GM23338 (cell line): ENCODE measurements around the gene INSL3. TPM values are rescaled to one million over a fixed set of nuclear protein-coding genes. Genes with fewer than 3 reads are reported as not detected.

Experiments used
- ATAC-seq: fragments of 200-7000 bp; cut with Tn5 transposase; 3 replicates; pipeline ENCODE4 v1.9.1; 2020
- DNase-seq: peaks from one replicate; pipeline ENCODE4 v3.0.0-alpha.2; 2015; ENCODE audit warnings: low spot score
- H2AFZ ChIP-seq: fragments of 200-600 bp; sonication (generic); 2 replicates; pipeline ENCODE4 v1.8.0; 2016; ENCODE audit warnings: antibody characterized with exemption, mild to moderate bottlenecking, moderate library complexity
- H3F3A ChIP-seq: fragments of 200-600 bp; sonication (generic); replicated peaks from 2 replicates; pipeline ENCODE4 v1.8.0; 2017; ENCODE audit warnings: antibody characterized with exemption, mixed run types, low read depth
- H3K27ac ChIP-seq: fragments of 200-600 bp; sonication (generic); 2 replicates; pipeline ENCODE4 v1.6.1; 2016; ENCODE audit warnings: low read depth
- H3K27me3 ChIP-seq: fragments of 200-600 bp; sonication (generic); 2 replicates; pipeline ENCODE4 v1.8.0; 2016; ENCODE audit warnings: mild to moderate bottlenecking, mixed run types, moderate library complexity; ENCODE audit not compliant: insufficient read depth
- H3K36me3 ChIP-seq: fragments of 200-600 bp; sonication (generic); 2 replicates; pipeline ENCODE4 v1.8.0; 2016; ENCODE audit warnings: mild to moderate bottlenecking; ENCODE audit not compliant: insufficient read depth
- H3K4me1 ChIP-seq: fragments of 200-600 bp; sonication (generic); 2 replicates; pipeline ENCODE4 v1.8.0; 2016; ENCODE audit warnings: mild to moderate bottlenecking, moderate library complexity; ENCODE audit not compliant: insufficient read depth
- H3K4me2 ChIP-seq: fragments of 200-600 bp; sonication (generic); 2 replicates; pipeline ENCODE4 v1.7.1; 2017; ENCODE audit warnings: mixed run types
- H3K4me3 ChIP-seq: fragments of 200-600 bp; sonication (generic); 2 replicates; pipeline ENCODE4 v1.6.1; 2016; ENCODE audit warnings: mixed run types
- H3K79me2 ChIP-seq: fragments of 200-600 bp; sonication (generic); replicated peaks from 2 replicates; pipeline ENCODE4 v1.8.0; 2017; ENCODE audit warnings: mild to moderate bottlenecking; ENCODE audit not compliant: insufficient read depth
- H3K9me2 ChIP-seq: fragments of 200-600 bp; sonication (generic); 2 replicates; pipeline ENCODE4 v1.8.0; 2017; ENCODE audit not compliant: insufficient read depth
- H4K20me1 ChIP-seq: fragments of 200-600 bp; sonication (generic); replicated peaks from 2 replicates; pipeline ENCODE4 v1.8.0; 2017; ENCODE audit warnings: mild to moderate bottlenecking; ENCODE audit not compliant: insufficient read depth
- H3K27ac Mint-ChIP-seq: 2 replicates; pipeline ENCODE4 v1.8.0; 2020; ENCODE audit warnings: inconsistent platforms, mild to moderate bottlenecking, moderate library complexity, mixed read lengths
- H3K27me3 Mint-ChIP-seq: 3 replicates; pipeline ENCODE4 v1.8.0; 2022; ENCODE audit warnings: low read depth, mild to moderate bottlenecking, moderate library complexity, mixed read lengths, inconsistent platforms; ENCODE audit not compliant: insufficient read depth, poor library complexity
- H3K36me3 Mint-ChIP-seq: 3 replicates; pipeline ENCODE4 v1.8.0; 2021; ENCODE audit warnings: low read depth, mild to moderate bottlenecking, inconsistent platforms, moderate library complexity, mixed read lengths
- H3K4me1 Mint-ChIP-seq: 3 replicates; pipeline ENCODE4 v1.8.0; 2020; ENCODE audit warnings: mild to moderate bottlenecking, inconsistent platforms, mixed read lengths
- H3K4me3 Mint-ChIP-seq: 3 replicates; pipeline ENCODE4 v1.8.0; 2021; ENCODE audit warnings: moderate library complexity, mild to moderate bottlenecking, inconsistent platforms, mixed read lengths
- H3K9me3 Mint-ChIP-seq: 3 replicates; pipeline ENCODE4 v1.8.0; 2020; ENCODE audit warnings: moderate library complexity, mild to moderate bottlenecking, inconsistent platforms, mixed read lengths
- CREB1 ChIP-seq: fragments of 250-450 bp; sonication (Bioruptor Pico); IDR thresholded peaks from 2 replicates; pipeline ENCODE4 v1.5.0; 2020; ENCODE audit warnings: low read depth, mild to moderate bottlenecking, moderate library complexity
- CTCF ChIP-seq, 2 experiments: fragments of 200-600 bp in 1 of 2; sonication (generic) in 1 of 2; conservative IDR thresholded peaks; 2 replicates each; pipeline versions ENCODE4 v1.5.1 to v1.6.1; 2016 to 2017; ENCODE audit warnings: antibody characterized with exemption in 2 of 2, low read depth in 2 of 2, mild to moderate bottlenecking in 2 of 2, moderate library complexity in 1 of 2
- ETS1 ChIP-seq: IDR thresholded peaks from 2 replicates; pipeline ENCODE4 v1.6.1; 2016; ENCODE audit warnings: antibody characterized with exemption
- EZH2 ChIP-seq: fragments of 200-600 bp; sonication (generic); IDR thresholded peaks from one replicate; pipeline ENCODE4 v1.8.0; 2017; ENCODE audit warnings: antibody characterized with exemption, mild to moderate bottlenecking, low read depth; ENCODE audit not compliant: unreplicated experiment
- EZH2phosphoT487 ChIP-seq: fragments of 200-600 bp; sonication (generic); IDR thresholded peaks from one replicate; pipeline ENCODE4 v1.8.1; 2018; ENCODE audit warnings: antibody characterized with exemption; ENCODE audit not compliant: unreplicated experiment
- JUNB ChIP-seq: IDR thresholded peaks from one replicate; pipeline ENCODE4 v1.6.1; 2016; ENCODE audit warnings: antibody characterized with exemption; ENCODE audit not compliant: unreplicated experiment
- NANOG ChIP-seq: IDR thresholded peaks from 2 replicates; pipeline ENCODE4 v1.6.1; 2016; ENCODE audit warnings: antibody characterized with exemption, borderline replicate concordance
- STAT1 ChIP-seq: IDR thresholded peaks from one replicate; pipeline ENCODE4 v1.6.1; 2016; ENCODE audit warnings: antibody characterized with exemption; ENCODE audit not compliant: unreplicated experiment
- ZNF114 ChIP-seq: fragments of 250-450 bp; sonication (Bioruptor Pico); IDR thresholded peaks from 2 replicates; pipeline ENCODE4 v1.5.0; 2020; ENCODE audit warnings: mild to moderate bottlenecking, moderate library complexity
- ZNF331 ChIP-seq: fragments of 250-450 bp; sonication (Bioruptor Pico); IDR thresholded peaks from 2 replicates; pipeline ENCODE4 v1.5.0; 2020; ENCODE audit warnings: low read depth, mild to moderate bottlenecking, moderate library complexity
- polyA plus RNA-seq: library from polyadenylated mRNA; unstranded; fragments of >200 nt; fragmentation: Nextera tagmentation; extraction: Ambion mirVana; gene quantifications from 2 replicates; pipeline ENCODE4 v1.2.1, GENCODE V29; 2016
- total RNA-seq: library from RNA; depleted of rRNA; stranded (reverse); fragments of >200 nt; shearing (Covaris generic); gene quantifications from 2 replicates; pipeline ENCODE4 v1.2.3, GENCODE V29; 2014
- TF ChIP-seq, protein P1 (sequence below): IDR thresholded peaks from one replicate; pipeline ENCODE4 v1.6.1; 2018; ENCODE audit warnings: antibody characterized with exemption; ENCODE audit not compliant: unreplicated experiment

INSL3 gene
- total and polyA plus RNA-seq, 2 experiments from 2014 or later: 0.76 TPM; not detected in 1

DNA sequence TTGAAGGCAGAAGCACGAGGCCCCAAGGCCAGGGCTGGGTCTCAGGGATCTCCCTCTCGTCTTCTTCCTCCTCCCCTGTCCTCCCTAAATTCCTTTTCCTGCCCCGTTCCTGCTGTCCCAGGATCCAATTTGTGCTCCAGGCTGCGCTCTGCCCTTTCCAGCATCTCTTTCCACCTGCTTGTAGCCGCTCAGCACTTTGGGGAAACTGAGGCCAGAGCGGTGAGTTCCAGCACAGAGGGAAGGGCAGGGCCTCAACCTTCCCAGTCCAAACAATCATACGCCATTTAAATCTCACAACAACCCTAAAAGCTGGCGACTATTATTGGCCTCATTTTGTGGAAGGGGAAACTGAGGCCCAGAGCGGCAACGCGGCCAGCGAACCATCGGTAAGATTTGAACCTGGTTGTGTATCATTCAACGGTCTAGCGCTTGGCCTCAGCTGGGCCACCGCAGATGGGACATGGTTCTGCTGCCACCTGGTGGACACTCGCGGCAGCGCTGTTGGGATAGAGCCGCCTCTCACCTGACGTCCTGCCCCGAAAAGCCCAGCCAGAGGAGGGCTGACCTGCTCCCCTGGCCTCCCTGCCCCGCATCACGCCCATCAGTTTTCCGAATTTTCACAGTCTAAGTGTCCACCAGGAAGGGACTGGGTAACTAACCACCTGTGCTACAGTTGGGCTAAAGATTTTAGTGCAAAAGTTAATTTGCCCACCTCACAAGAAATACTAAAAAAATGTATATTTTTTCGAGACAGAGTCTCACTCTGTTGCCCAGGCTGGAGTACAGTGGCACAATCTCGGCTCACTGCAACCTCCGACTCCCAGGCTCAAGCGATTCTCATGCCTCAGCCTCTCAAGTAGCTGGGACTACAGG lies 34.2 kb upstream of the INSL3 start:
- TF ChIP-seq CREB1: 0 out of 2 replicates have a peak, but pooled peaks have one; percentile 19
- peak; percentile 88 to 99 for TF ChIP-seq CTCF (conservative IDR thresholded peaks at IDR 0.05; ENCODE audit: low read depth in 2 of 2)
- no peak for TF ChIP-seq EZH2
- Histone ChIP-seq H3F3A (peaks cover 8% of the 10 kb centered on the region), H3K4me2 (no peak overlapping the region), H3K9me2 (no peaks in the 10 kb centered on the region), H3K4me1 (no peaks in the 10 kb centered on the region), H3K4me3 (no peak overlapping the region), H3K27ac (no peak overlapping the region), H4K20me1 (peaks cover 4% of the 10 kb centered on the region), H3K36me3 (peaks cover 5% of the 10 kb centered on the region), H2AFZ (no peak overlapping the region), H3K79me2 (peaks cover 7% of the 10 kb centered on the region), H3K27me3 (no peaks in the 10 kb centered on the region)
- peak; percentile 89 for DNase-seq
- Mint-ChIP-seq H3K27ac (no peak overlapping the region), H3K27me3 (peaks cover 15% of the 10 kb centered on the region), H3K36me3 (peaks cover 10% of the 10 kb centered on the region), H3K4me1 (peaks cover 5% of the 10 kb centered on the region), H3K9me3 (peaks cover 11% of the 10 kb centered on the region; the same call in 2 of the 3 replicates), H3K4me3 (no peak overlapping the region)
- peak; percentile 55 for ATAC-seq

GRCh38 chr19:17854061-17854460 lies 32.7 kb upstream of the INSL3 start:
- Histone ChIP-seq H2AFZ (0 out of 2 replicates have a peak overlapping the region, but pooled peaks have one; percentile 18), H3K36me3 (no peaks in the 10 kb centered on the region), H3K4me3 (no peak overlapping the region), H3K79me2 (no peaks in the 10 kb centered on the region), H3K4me1 (no peaks in the 10 kb centered on the region; the same call in 1 of the 2 replicates), H4K20me1 (no peaks in the 10 kb centered on the region), H3K27ac (no peak overlapping the region), H3K4me2 (no peak overlapping the region), H3K27me3 (no peaks in the 10 kb centered on the region), H3K9me2 (no peaks in the 10 kb centered on the region), H3F3A (0 out of 2 replicates have a peak, but pooled peaks cover 2% of the 10 kb centered on the region)
- Mint-ChIP-seq H3K27ac (no peak overlapping the region), H3K4me3 (no peak overlapping the region), H3K36me3 (no peaks in the 10 kb centered on the region), H3K4me1 (peaks cover 2% of the 10 kb centered on the region), H3K27me3 (peaks cover 10% of the 10 kb centered on the region), H3K9me3 (no peaks in the 10 kb centered on the region)
- peak; percentile 8 for DNase-seq
- ATAC-seq: no peak
- TF ChIP-seq CTCF (conservative IDR thresholded peaks at IDR 0.05; ENCODE audit: low read depth in 2 of 2) (no peak), STAT1 (no peak), ETS1 (no peak), ZNF114 (CRISPR knock-in tag) (no peak), EZH2phosphoT487 (no peak), CREB1 (no peak), NANOG (no peak), JUNB (no peak), EZH2 (no peak), ZNF331 (CRISPR knock-in tag) (no peak)
- TF ChIP-seq, protein P1, sequence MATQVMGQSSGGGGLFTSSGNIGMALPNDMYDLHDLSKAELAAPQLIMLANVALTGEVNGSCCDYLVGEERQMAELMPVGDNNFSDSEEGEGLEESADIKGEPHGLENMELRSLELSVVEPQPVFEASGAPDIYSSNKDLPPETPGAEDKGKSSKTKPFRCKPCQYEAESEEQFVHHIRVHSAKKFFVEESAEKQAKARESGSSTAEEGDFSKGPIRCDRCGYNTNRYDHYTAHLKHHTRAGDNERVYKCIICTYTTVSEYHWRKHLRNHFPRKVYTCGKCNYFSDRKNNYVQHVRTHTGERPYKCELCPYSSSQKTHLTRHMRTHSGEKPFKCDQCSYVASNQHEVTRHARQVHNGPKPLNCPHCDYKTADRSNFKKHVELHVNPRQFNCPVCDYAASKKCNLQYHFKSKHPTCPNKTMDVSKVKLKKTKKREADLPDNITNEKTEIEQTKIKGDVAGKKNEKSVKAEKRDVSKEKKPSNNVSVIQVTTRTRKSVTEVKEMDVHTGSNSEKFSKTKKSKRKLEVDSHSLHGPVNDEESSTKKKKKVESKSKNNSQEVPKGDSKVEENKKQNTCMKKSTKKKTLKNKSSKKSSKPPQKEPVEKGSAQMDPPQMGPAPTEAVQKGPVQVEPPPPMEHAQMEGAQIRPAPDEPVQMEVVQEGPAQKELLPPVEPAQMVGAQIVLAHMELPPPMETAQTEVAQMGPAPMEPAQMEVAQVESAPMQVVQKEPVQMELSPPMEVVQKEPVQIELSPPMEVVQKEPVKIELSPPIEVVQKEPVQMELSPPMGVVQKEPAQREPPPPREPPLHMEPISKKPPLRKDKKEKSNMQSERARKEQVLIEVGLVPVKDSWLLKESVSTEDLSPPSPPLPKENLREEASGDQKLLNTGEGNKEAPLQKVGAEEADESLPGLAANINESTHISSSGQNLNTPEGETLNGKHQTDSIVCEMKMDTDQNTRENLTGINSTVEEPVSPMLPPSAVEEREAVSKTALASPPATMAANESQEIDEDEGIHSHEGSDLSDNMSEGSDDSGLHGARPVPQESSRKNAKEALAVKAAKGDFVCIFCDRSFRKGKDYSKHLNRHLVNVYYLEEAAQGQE: no peak
